ENCODE results near the gene CDKL1.

GRCh38 chr14:50399251-50400032 is 2.8 kb upstream of the CDKL1 start:
- no peak for TF ChIP-seq CTCF (optimal IDR thresholded peaks at IDR 0.05 in 1 of 3, IDR thresholded peaks at IDR 0.05 in 1 of 3, conservative IDR thresholded peaks at IDR 0.05 in 1 of 3; ENCODE audit: extremely low read depth in 1 of 3, insufficient read depth in 2 of 3, low read length in 3 of 3)
- TF ChIP-seq EZH2 (IDR thresholded peaks at IDR 0.05; ENCODE audit: low read length) = no peak

Data from keratinocyte (primary cell).